Memory B cell (primary cell): Measurements from ENCODE around the gene MACROD1.
A peak's percentile ranks its signal among the peaks of the same experiment; 100 is the strongest.
"Not testable (repeated sequence)": the region's sequence is repeated elsewhere in the genome, so short reads cannot be mapped to it uniquely, and the experiment has no call there.

Experiments
- ATAC-seq: fragments of 150-1000 bp; cut with Tn5 transposase; 2 replicates; pipeline ENCODE4 v1.10.0; 2021; ENCODE audit warnings: low read depth, mild to moderate bottlenecking, moderate library complexity
- DNase-seq, 2 donors: peaks; one replicate each; pipeline ENCODE4 v3.0.0; 2022; ENCODE audit warnings: low spot score in 2 of 2
- H3K27ac Mint-ChIP-seq: one replicate; pipeline ENCODE4 v1.8.0; 2022; ENCODE audit warnings: mild to moderate bottlenecking, moderate library complexity, mixed read lengths
- H3K27me3 Mint-ChIP-seq: one replicate; pipeline ENCODE4 v1.8.0; 2022; ENCODE audit warnings: mixed read lengths
- H3K36me3 Mint-ChIP-seq: one replicate; pipeline ENCODE4 v1.8.0; 2022; ENCODE audit warnings: mild to moderate bottlenecking, mixed read lengths
- H3K4me1 Mint-ChIP-seq: one replicate; pipeline ENCODE4 v1.8.0; 2022; ENCODE audit warnings: mixed read lengths
- H3K4me3 Mint-ChIP-seq: one replicate; pipeline ENCODE4 v1.8.0; 2022; ENCODE audit warnings: mild to moderate bottlenecking, moderate library complexity, mixed read lengths
- H3K9me3 Mint-ChIP-seq: one replicate; pipeline ENCODE4 v1.8.0; 2022; ENCODE audit warnings: mixed read lengths

Gene MACROD1

GRCh38 chr11:63991558-63991957 lies 174.4 kb downstream of the MACROD1 start:
- Mint-ChIP-seq H3K27me3 (no peaks in the 10 kb centered on the region), H3K36me3 (peaks cover 37% of the 10 kb centered on the region)

DNA sequence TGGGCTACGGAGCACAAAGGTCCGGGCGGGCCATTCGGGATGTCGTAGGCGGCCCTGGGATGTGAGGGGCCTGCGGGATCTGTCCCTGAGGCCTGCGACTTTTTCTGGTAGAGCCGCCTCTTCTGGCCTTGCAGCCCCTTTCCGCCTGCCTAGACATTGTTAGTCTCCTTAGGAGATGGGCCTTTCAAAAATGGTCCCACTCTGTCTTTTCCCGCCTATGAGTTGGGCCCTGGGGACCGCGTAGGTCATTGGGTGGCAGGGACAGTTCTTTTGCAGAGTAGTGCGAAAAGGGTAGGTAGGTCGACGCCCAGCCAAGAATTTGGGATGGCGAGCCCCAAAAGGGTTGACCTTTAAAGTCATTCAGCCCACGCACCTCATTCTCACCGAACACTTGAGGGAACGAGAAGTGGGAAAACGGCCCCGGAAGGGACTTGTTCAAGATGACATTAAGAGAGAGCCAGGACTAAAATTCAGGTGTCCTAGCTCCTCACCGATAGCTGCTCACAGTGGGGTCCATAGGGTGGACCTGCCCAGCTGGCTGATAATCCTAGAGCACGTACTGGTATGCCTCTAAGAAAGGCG lies 178.9 kb downstream of the MACROD1 start:
- Mint-ChIP-seq H3K36me3 (peaks cover 18% of the 10 kb centered on the region), H3K9me3 (no peaks in the 10 kb centered on the region), H3K27me3 (no peaks in the 10 kb centered on the region), H3K27ac (no peak overlapping the region), H3K4me3 (peak overlapping the region; percentile 60), H3K4me1 (peaks cover 19% of the 10 kb centered on the region)
- DNase-seq (no peak), ATAC-seq (no peak)

More at GRCh38 chr11:63991558-63991957, 174.4 kb downstream of the MACROD1 start:
- no peak for DNase-seq
- peaks cover 19% of the 10 kb centered on the region for H3K4me1 Mint-ChIP-seq
- no peaks in the 10 kb centered on the region for H3K9me3 Mint-ChIP-seq
- H3K27ac Mint-ChIP-seq: no peak overlapping the region
- no peak for ATAC-seq
- no peak overlapping the region for H3K4me3 Mint-ChIP-seq

- H3K9me3 Mint-ChIP-seq: no peaks in the 10 kb centered on the region
- H3K4me1 Mint-ChIP-seq: peaks cover 18% of the 10 kb centered on the region
- DNase-seq (peak; percentile 71 to 76), ATAC-seq (peak; percentile 88)
- peaks cover 13% of the 10 kb centered on the region for H3K36me3 Mint-ChIP-seq
- H3K4me3 Mint-ChIP-seq: peak within 1 kb of the TSS; percentile 98
- no peaks in the 10 kb centered on the region for H3K27me3 Mint-ChIP-seq
- H3K27ac Mint-ChIP-seq: peak within 1 kb of the TSS; percentile 98
These were observed 179.6 kb downstream of the MACROD1 start, which contains the start of gene OTUB1 for GRCh38 chr11:63986156-63986931. TSS of gene OTUB1 (plus strand) at chr11:63986438. CDS start at chr11:63986457, 19 bp downstream.

DNA sequence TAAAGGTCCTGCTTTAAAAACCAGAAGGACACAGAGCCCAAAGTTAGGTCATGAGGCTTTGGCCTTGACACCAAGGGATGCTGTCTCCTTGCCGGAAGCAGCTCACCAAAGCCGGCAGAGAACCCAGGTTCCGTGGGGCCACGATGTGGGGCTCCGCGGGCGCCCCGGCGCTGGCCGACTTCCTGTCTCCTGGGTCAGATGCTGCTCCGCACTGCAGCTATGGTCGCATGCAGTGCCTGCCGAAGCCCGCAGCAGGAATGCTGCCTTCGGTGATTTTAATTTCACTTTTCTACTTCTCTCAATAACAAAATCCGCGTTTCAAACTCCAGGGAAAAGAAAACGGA lies 180.1 kb downstream of the MACROD1 start:
- no peaks in the 10 kb centered on the region for H3K27me3 Mint-ChIP-seq
- peaks cover 13% of the 10 kb centered on the region for H3K36me3 Mint-ChIP-seq
- peak overlapping the region; percentile 98 for H3K4me3 Mint-ChIP-seq
- peak overlapping the region; percentile 98 for H3K27ac Mint-ChIP-seq
- peaks cover 18% of the 10 kb centered on the region for H3K4me1 Mint-ChIP-seq
- no peaks in the 10 kb centered on the region for H3K9me3 Mint-ChIP-seq
- DNase-seq: peak; percentile 48 to 54
- ATAC-seq: peak; percentile 64

- no peak for ATAC-seq
- Mint-ChIP-seq H3K9me3 (no peaks in the 10 kb centered on the region), H3K4me1 (peaks cover 22% of the 10 kb centered on the region), H3K36me3 (peaks cover 2% of the 10 kb centered on the region), H3K27ac (no peak overlapping the region), H3K27me3 (no peaks in the 10 kb centered on the region), H3K4me3 (no peak overlapping the region)
- DNase-seq: no peak
These were observed 186.5 kb downstream of the MACROD1 start for GRCh38 chr11:63979426-63979825.

- H3K4me3 Mint-ChIP-seq: no peak overlapping the region
- H3K36me3 Mint-ChIP-seq: peaks cover 2% of the 10 kb centered on the region
- no peak overlapping the region for H3K27ac Mint-ChIP-seq
- no peaks in the 10 kb centered on the region for H3K27me3 Mint-ChIP-seq
- no peak for ATAC-seq
- peaks cover 22% of the 10 kb centered on the region for H3K4me1 Mint-ChIP-seq
- DNase-seq: no peak
- H3K9me3 Mint-ChIP-seq: no peaks in the 10 kb centered on the region
These were observed 187.2 kb downstream of the MACROD1 start for GRCh38 chr11:63978551-63979239.

GRCh38 chr11:63974259-63975143 lies 191.4 kb downstream of the MACROD1 start, which contains the start of gene COX8A:
TSS of gene COX8A (plus strand) at chr11:63974620. CDS start at chr11:63974681, 61 bp downstream.
- Mint-ChIP-seq H3K27me3 (peaks cover 2% of the 10 kb centered on the region), H3K4me1 (peaks cover 16% of the 10 kb centered on the region), H3K4me3 (peak within 1 kb of the TSS; percentile 98), H3K9me3 (no peaks in the 10 kb centered on the region), H3K27ac (peak within 1 kb of the TSS; percentile 94), H3K36me3 (peaks cover 2% of the 10 kb centered on the region)
- peak; percentile 76 to 90 for DNase-seq
- peak; percentile 96 for ATAC-seq

DNA sequence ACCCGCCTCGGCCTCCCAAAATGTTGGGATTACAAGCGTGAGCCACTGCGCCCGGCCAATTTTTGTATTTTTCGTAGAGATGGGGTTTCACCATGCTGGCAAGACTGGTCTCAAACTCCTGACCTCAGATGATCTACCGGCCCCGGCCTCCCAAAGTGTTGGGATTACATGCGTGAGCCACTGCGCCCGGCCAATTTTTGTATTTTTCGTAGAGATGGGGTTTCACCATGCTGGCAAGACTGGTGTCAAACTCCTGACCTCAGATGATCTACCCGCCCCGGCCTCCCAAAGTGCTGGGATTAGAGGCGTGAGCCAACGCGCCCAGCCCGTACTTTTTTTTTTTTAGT lies 192.0 kb downstream of the MACROD1 start:
- peak overlapping the region; percentile 98 for H3K4me3 Mint-ChIP-seq
- not testable (repeated sequence) for H3K27me3 Mint-ChIP-seq, ATAC-seq, H3K36me3 Mint-ChIP-seq, DNase-seq, H3K9me3 Mint-ChIP-seq
- H3K27ac Mint-ChIP-seq: peak overlapping the region; percentile 94
- H3K4me1 Mint-ChIP-seq: peaks cover 16% of the 10 kb centered on the region

GRCh38 chr11:63970902-63971301 lies 195.0 kb downstream of the MACROD1 start:
- ATAC-seq (no peak), DNase-seq (no peak)
- Mint-ChIP-seq H3K9me3 (no peaks in the 10 kb centered on the region), H3K27ac (no peak overlapping the region), H3K36me3 (peaks cover 2% of the 10 kb centered on the region), H3K27me3 (peaks cover 5% of the 10 kb centered on the region), H3K4me1 (peaks cover 3% of the 10 kb centered on the region), H3K4me3 (no peak overlapping the region)

- no peak overlapping the region for H3K27ac Mint-ChIP-seq
- no peak overlapping the region for H3K4me3 Mint-ChIP-seq
These were observed 196.5 kb downstream of the MACROD1 start for GRCh38 chr11:63969461-63969860.

GRCh38 chr11:63966444-63966843 lies 199.5 kb downstream of the MACROD1 start:
- H3K4me3 Mint-ChIP-seq: no peak overlapping the region
- no peak for DNase-seq
- no peak overlapping the region for H3K27ac Mint-ChIP-seq
- H3K9me3 Mint-ChIP-seq: no peaks in the 10 kb centered on the region
- no peaks in the 10 kb centered on the region for H3K4me1 Mint-ChIP-seq
- peaks cover 2% of the 10 kb centered on the region for H3K36me3 Mint-ChIP-seq
- H3K27me3 Mint-ChIP-seq: peaks cover 5% of the 10 kb centered on the region
- no peak for ATAC-seq

More at GRCh38 chr11:63969461-63969860, 196.5 kb downstream of the MACROD1 start:
- no peaks in the 10 kb centered on the region for H3K9me3 Mint-ChIP-seq
- peaks cover 2% of the 10 kb centered on the region for H3K36me3 Mint-ChIP-seq
- ATAC-seq (no peak), DNase-seq (no peak)
- H3K4me1 Mint-ChIP-seq: no peaks in the 10 kb centered on the region
- H3K27me3 Mint-ChIP-seq: peaks cover 5% of the 10 kb centered on the region

GRCh38 chr11:63963895-63964294 lies 202.0 kb downstream of the MACROD1 start:
- H3K9me3 Mint-ChIP-seq, H3K27ac Mint-ChIP-seq, DNase-seq, H3K27me3 Mint-ChIP-seq, ATAC-seq, H3K4me1 Mint-ChIP-seq, H3K36me3 Mint-ChIP-seq, H3K4me3 Mint-ChIP-seq: not testable (repeated sequence)

- no peaks in the 10 kb centered on the region for H3K36me3 Mint-ChIP-seq
- peaks cover 2% of the 10 kb centered on the region for H3K4me1 Mint-ChIP-seq
- no peak overlapping the region for H3K4me3 Mint-ChIP-seq
- H3K9me3 Mint-ChIP-seq: no peaks in the 10 kb centered on the region
- no peak for DNase-seq
- peak; percentile 21 for ATAC-seq
- no peak overlapping the region for H3K27ac Mint-ChIP-seq
- no peaks in the 10 kb centered on the region for H3K27me3 Mint-ChIP-seq
These were observed 204.1 kb downstream of the MACROD1 start for GRCh38 chr11:63961608-63962412.
